Neuronal stem cell (in vitro differentiated cells): Measurements from ENCODE around the gene GALNT11.

Experiments
- DNase-seq: peaks from one replicate; pipeline ENCODE4 v3.0.0-alpha.2; 2013; ENCODE audit warnings: low spot score
- H2AFZ ChIP-seq: one replicate; pipeline ENCODE4 v1.6.1; 2013; ENCODE audit warnings: mild to moderate bottlenecking, low read length, inconsistent platforms
- H2AK5ac ChIP-seq: 2 replicates; pipeline ENCODE4 v1.6.1; 2013; ENCODE audit warnings: low read depth, mild to moderate bottlenecking, inconsistent platforms, low read length, moderate library complexity, mixed read lengths
- H2BK120ac ChIP-seq: 2 replicates; pipeline ENCODE4 v1.6.1; 2013; ENCODE audit warnings: low read depth, mild to moderate bottlenecking, inconsistent platforms, low read length, moderate library complexity, mixed read lengths
- H2BK12ac ChIP-seq: one replicate; pipeline ENCODE4 v1.6.1; 2013; ENCODE audit warnings: low read length, inconsistent platforms
- H2BK15ac ChIP-seq: 2 replicates; pipeline ENCODE4 v1.6.1; 2013; ENCODE audit warnings: mild to moderate bottlenecking, low read length, inconsistent platforms, mixed read lengths
- H2BK5ac ChIP-seq: one replicate; pipeline ENCODE4 v1.6.1; 2013; ENCODE audit warnings: inconsistent platforms, mild to moderate bottlenecking, low read length, moderate library complexity
- H3K14ac ChIP-seq: one replicate; pipeline ENCODE4 v1.6.1; 2013; ENCODE audit warnings: low read length, inconsistent platforms
- H3K18ac ChIP-seq: 2 replicates; pipeline ENCODE4 v1.6.1; 2013; ENCODE audit warnings: low read length, inconsistent platforms
- H3K23ac ChIP-seq: 2 replicates; pipeline ENCODE4 v1.6.1; 2013; ENCODE audit warnings: low read depth, mild to moderate bottlenecking, mixed read lengths, low read length, inconsistent platforms; ENCODE audit not compliant: poor library complexity
- H3K27ac ChIP-seq: replicated peaks from 3 replicates; pipeline ENCODE4 v1.5.1; 2013; ENCODE audit warnings: low read length, inconsistent platforms
- H3K27me3 ChIP-seq, 3 experiments: 2 replicates each; pipeline ENCODE4 v1.6.1; 2013; ENCODE audit warnings: low read length in 3 of 3, mild to moderate bottlenecking in 2 of 3, inconsistent platforms in 1 of 3, low read depth in 1 of 3, mixed read lengths in 1 of 3, moderate library complexity in 1 of 3; ENCODE audit not compliant: control insufficient read depth in 3 of 3, insufficient read depth in 3 of 3
- H3K36me3 ChIP-seq, 2 donors: replicated peaks in 1 of 2; 2 replicates each; pipeline ENCODE4 v1.6.1; 2013; ENCODE audit warnings: low read length in 2 of 2; ENCODE audit not compliant: control insufficient read depth in 2 of 2, insufficient read depth in 2 of 2
- H3K4ac ChIP-seq: 2 replicates; pipeline ENCODE4 v1.6.1; 2013; ENCODE audit warnings: inconsistent platforms, mild to moderate bottlenecking, low read length, moderate library complexity
- H3K4me1 ChIP-seq, 2 donors: 1 replicate in 1 of 2; 2 replicates in 1 of 2; pipeline ENCODE4 v1.6.1; 2013; ENCODE audit warnings: low read length in 2 of 2, low read depth in 1 of 2; ENCODE audit not compliant: control insufficient read depth in 2 of 2, insufficient read depth in 1 of 2
- H3K4me2 ChIP-seq: one replicate; pipeline ENCODE4 v1.6.1; 2013; ENCODE audit warnings: mild to moderate bottlenecking, low read length, inconsistent platforms; ENCODE audit not compliant: insufficient read depth, poor library complexity, severe bottlenecking
- H3K4me3 ChIP-seq, 2 donors: 2 replicates each; pipeline ENCODE4 v1.5.1; 2013; ENCODE audit warnings: low read length in 2 of 2, mild to moderate bottlenecking in 2 of 2, inconsistent platforms in 1 of 2, moderate library complexity in 1 of 2
- H3K79me1 ChIP-seq: one replicate; pipeline ENCODE4 v1.6.1; 2013; ENCODE audit warnings: low read depth, mild to moderate bottlenecking, inconsistent platforms, low read length, moderate library complexity
- H3K9ac ChIP-seq: one replicate; pipeline ENCODE4 v1.6.1; 2013; ENCODE audit warnings: mild to moderate bottlenecking, low read depth, low read length, inconsistent platforms; ENCODE audit not compliant: poor library complexity
- H3K9me3 ChIP-seq, 2 donors: replicated peaks in 1 of 2; 2 replicates each; pipeline versions ENCODE3 to v1.6.1; 2013; ENCODE audit warnings: low read length in 2 of 2, mild to moderate bottlenecking in 2 of 2, inconsistent platforms in 1 of 2, low read depth in 1 of 2, mixed read lengths in 1 of 2, moderate library complexity in 1 of 2; ENCODE audit not compliant: control insufficient read depth in 2 of 2, insufficient read depth in 1 of 2
- H4K8ac ChIP-seq: one replicate; pipeline ENCODE4 v1.6.1; 2013; ENCODE audit warnings: low read depth, mild to moderate bottlenecking, inconsistent platforms, low read length, moderate library complexity
- H4K91ac ChIP-seq: one replicate; pipeline ENCODE4 v1.6.1; 2013; ENCODE audit warnings: low read length, low read depth, mild to moderate bottlenecking, inconsistent platforms; ENCODE audit not compliant: poor library complexity
- WGBS, 2 donors: extraction: QIAGEN DNeasy Blood & Tissue Kit; methylation state at CpG; one replicate each; pipeline ENCODE4 v1.1.7; 2013; ENCODE audit warnings: missing lambda C conversion rate in 2 of 2, mixed read lengths in 1 of 2; ENCODE audit not compliant: insufficient read length in 2 of 2, insufficient replicate concordance in 1 of 2; ENCODE audit errors: extremely low coverage in 2 of 2; 5-methylcytosine and 5-hydroxymethylcytosine counted together

GALNT11 gene

DNA sequence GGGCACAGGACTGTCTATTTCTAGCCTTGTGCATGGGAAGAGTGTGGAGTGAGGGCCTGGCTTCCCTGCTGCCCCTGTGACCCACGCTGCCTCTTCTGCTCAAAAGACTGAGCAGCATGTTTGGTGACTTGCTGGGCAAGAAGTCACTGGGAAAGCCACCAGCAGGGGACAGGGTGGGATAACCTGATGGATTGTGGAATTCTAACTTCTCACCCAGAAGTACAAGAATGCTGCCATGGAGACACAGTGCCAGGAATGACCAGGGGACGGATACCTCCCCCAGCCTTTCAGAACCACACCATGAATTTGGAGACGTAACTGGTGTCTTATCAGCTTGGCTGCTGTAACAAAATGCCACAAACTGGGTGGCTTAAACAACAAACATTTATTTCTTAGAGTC lies 40.9 kb upstream of the GALNT11 start:
- Histone ChIP-seq H3K27ac (no peak overlapping the region), H3K27me3 (peaks cover 0 to 9% (median 0%) of the 10 kb centered on the region in 3 experiments), H3K79me1 (no peaks in the 10 kb centered on the region), H2BK120ac (no peak overlapping the region), H3K14ac (no peak overlapping the region), H3K9ac (no peak overlapping the region), H2AK5ac (no peak overlapping the region), H2BK12ac (no peak overlapping the region), H2AFZ (no peak overlapping the region), H3K4ac (no peak overlapping the region), H3K36me3 (no peaks in the 10 kb centered on the region), H3K4me1 (no peaks in the 10 kb centered on the region), H2BK15ac (no peak overlapping the region), H3K9me3 (peaks cover 0 to 2% of the 10 kb centered on the region in 2 donors), H4K91ac (no peak overlapping the region), H3K18ac (no peak overlapping the region), H2BK5ac (no peak overlapping the region), H3K23ac (no peak overlapping the region), H3K4me3 (no peak overlapping the region), H4K8ac (no peak overlapping the region), H3K4me2 (no peak overlapping the region)
- DNase-seq = no peak
- WGBS, 2 donors = no CpG with 5 or more reads among the region's 3 CpGs

DNA sequence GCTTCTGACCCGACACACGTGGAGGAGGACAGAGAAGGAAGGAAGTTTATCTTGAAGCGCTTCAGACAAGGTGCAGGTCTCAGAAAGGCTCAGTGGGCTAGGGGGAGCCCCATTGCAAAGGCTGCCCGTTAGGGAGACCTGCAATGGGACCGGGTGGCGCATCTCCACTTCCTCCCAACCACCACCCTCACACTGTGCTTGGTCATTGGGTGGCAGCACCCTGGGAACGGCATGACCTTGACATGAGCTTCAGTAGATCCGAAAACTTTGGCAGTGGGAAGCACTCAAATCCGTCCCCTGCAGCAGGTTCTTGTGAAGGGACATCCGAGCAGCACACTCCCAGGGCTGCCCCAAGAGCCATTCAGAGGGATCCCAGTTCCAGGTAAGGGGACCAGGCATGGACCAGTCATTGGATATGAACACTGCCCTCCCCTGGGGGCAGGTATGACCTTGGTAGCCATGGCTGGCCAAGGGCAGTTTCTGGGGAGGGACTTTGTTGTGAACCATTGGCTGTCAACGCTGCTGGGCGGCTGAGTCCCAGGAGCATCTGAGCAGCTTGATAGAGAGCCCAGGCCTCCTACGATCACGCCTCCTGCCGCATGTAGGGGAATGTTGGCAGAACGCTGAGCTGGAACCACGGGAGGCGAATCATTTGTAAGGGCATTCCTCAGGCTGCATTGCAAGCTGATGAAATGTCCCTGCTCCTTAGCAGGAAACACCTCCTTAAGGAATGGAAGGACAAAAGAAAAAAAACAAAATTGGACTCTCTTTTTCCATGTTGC lies 37.5 kb upstream of the GALNT11 start:
- no peak overlapping the region for H2AK5ac ChIP-seq
- H2AFZ ChIP-seq = no peak overlapping the region
- H3K4me1 ChIP-seq = no peaks in the 10 kb centered on the region
- H3K36me3 ChIP-seq = no peaks in the 10 kb centered on the region
- H3K79me1 ChIP-seq = no peaks in the 10 kb centered on the region
- no CpG with 5 or more reads among the region's 18 CpGs for WGBS, 2 donors
- H4K8ac ChIP-seq = no peak overlapping the region
- H2BK15ac ChIP-seq = no peak overlapping the region
- H2BK5ac ChIP-seq = no peak overlapping the region
- no peak overlapping the region for H3K4me2 ChIP-seq
- H4K91ac ChIP-seq = no peak overlapping the region
- peak overlapping the region in 1 of 2 donors; percentile 37 for H3K4me3 ChIP-seq
- H3K9ac ChIP-seq = no peak overlapping the region
- H3K18ac ChIP-seq = peak overlapping the region; percentile 42
- no peak overlapping the region for H3K4ac ChIP-seq
- H3K23ac ChIP-seq = no peak overlapping the region
- H3K9me3 ChIP-seq = no peaks in the 10 kb centered on the region
- no peak overlapping the region for H2BK12ac ChIP-seq
- peaks cover 0 to 9% (median 0%) of the 10 kb centered on the region in 3 experiments for H3K27me3 ChIP-seq
- H3K27ac ChIP-seq = no peak overlapping the region
- no peak for DNase-seq
- no peak overlapping the region for H2BK120ac ChIP-seq
- H3K14ac ChIP-seq = no peak overlapping the region

DNA sequence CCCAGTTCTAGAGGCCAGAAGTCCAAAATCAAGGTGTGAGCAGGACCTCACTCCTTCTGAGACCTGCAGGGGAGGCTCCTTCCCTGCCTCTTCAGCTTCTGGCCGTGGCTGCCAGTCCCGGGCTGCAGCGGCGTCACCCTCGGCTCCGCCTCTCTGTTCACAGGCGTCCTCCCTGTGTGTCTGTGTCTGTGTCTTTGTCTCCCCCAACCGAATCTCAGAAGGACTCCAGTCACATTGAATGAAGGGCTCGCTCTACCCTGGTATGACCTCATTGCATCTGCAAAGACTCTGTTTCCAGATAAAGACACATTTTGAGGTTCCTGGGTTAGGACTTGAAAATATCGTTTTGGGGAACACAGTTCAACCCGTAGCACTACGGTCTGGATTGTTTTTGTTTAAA lies 33.1 kb upstream of the GALNT11 start:
- Histone ChIP-seq H2BK5ac (no peak overlapping the region), H3K23ac (no peak overlapping the region), H3K4me2 (no peak overlapping the region), H3K4me1 (peaks cover 0 to 3% of the 10 kb centered on the region in 2 donors), H3K14ac (no peak overlapping the region), H4K91ac (no peak overlapping the region), H3K27ac (no peak overlapping the region), H2BK120ac (no peak overlapping the region), H3K9ac (no peak overlapping the region), H3K4ac (no peak overlapping the region), H4K8ac (no peak overlapping the region), H3K27me3 (no peaks in the 10 kb centered on the region), H3K79me1 (no peaks in the 10 kb centered on the region), H3K9me3 (no peaks in the 10 kb centered on the region), H3K18ac (no peak overlapping the region), H2AK5ac (no peak overlapping the region), H3K4me3 (no peak overlapping the region), H2AFZ (peak overlapping the region; percentile 24), H3K36me3 (no peaks in the 10 kb centered on the region), H2BK15ac (no peak overlapping the region), H2BK12ac (no peak overlapping the region)
- peak; percentile 43 for DNase-seq
- no CpG with 5 or more reads among the region's 12 CpGs for WGBS, 2 donors

DNA sequence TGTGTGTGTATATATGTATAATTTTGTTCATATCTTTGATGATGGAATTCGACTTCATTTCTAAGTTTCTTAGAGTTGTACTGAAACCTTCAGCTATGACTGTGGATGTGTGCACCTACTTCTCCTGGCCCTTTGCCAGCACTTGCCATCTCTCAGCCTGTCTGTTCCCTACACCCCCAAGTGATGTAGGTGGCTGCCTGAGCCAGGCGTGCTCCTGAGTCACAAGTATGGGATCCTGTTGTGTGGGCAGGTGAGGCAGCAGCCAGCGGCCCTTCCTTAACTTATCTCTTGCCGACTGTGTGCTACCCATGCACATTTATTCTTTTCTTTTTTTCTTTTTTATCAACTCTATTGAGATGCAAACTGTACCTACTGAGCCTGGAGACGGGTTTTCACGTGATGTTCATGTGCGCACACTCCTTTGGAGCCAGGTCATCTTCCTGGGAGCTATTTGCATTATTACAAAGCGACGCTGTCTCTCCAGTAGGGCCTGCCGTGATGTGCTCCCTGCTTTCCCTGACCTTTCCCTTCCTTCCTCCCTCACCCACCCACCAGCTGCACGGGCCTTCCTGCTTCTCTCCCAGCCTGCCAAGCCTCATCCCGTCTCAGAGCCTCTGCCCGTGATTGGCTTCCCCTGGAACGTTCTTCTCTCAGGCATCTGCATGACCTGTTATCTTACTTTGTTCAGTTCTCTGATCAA lies 31.3 kb upstream of the GALNT11 start:
- Histone ChIP-seq H3K18ac (peak overlapping the region; percentile 42), H3K9ac (no peak overlapping the region), H3K4me1 (peaks cover 0 to 3% of the 10 kb centered on the region in 2 donors), H4K8ac (peak overlapping the region; percentile 83), H2BK120ac (no peak overlapping the region), H3K4me2 (no peak overlapping the region), H3K9me3 (no peaks in the 10 kb centered on the region), H3K23ac (no peak overlapping the region), H4K91ac (no peak overlapping the region), H2BK5ac (no peak overlapping the region), H2AFZ (peak overlapping the region; percentile 71), H3K36me3 (no peaks in the 10 kb centered on the region), H3K27ac (no peak overlapping the region), H3K79me1 (no peaks in the 10 kb centered on the region), H2BK12ac (no peak overlapping the region), H3K4me3 (no peak overlapping the region), H3K27me3 (no peaks in the 10 kb centered on the region), H3K4ac (no peak overlapping the region), H3K14ac (no peak overlapping the region), H2BK15ac (no peak overlapping the region), H2AK5ac (no peak overlapping the region)
- DNase-seq = no peak
- no CpG with 5 or more reads among the region's 14 CpGs for WGBS, 2 donors
